ENCODE results near the gene CTSC. TPM values are rescaled to one million over a fixed set of nuclear protein-coding genes. Genes with fewer than 3 reads are reported as not detected.

The CTSC gene
- total RNA-seq: 10 to 100 TPM; 15.5 to 33.6 TPM

- Histone ChIP-seq H3K4me3 (peak within 1 kb of the TSS; percentile 74 to 89), H3K4me1 (peaks cover 0 to 10% of the 10 kb centered on the region in 2 donors), H3K36me3 (peaks cover 4% of the 10 kb centered on the region), H3K27ac (peak within 1 kb of the TSS; percentile 83 to 88), H3K27me3 (no peaks in the 10 kb centered on the region), H3K9me3 (no peaks in the 10 kb centered on the region)
- DNase-seq (ENCODE audit: low spot score): peak; percentile 95
- peak in 1 of 2 donors; percentile 21 for TF ChIP-seq CTCF (IDR thresholded peaks at IDR 0.05)
These were observed at the start of gene CTSC for GRCh38 chr11:88337181-88337986. Gene CTSC (minus strand): TSS chr11:88337736. CDS start chr11:88337672, 64 bp downstream.

GRCh38 chr11:88384669-88385005 lies 47.1 kb upstream of the CTSC start:
- no peaks in the 10 kb centered on the region for H3K36me3 ChIP-seq

GRCh38 chr11:88384004-88384668 lies 46.6 kb upstream of the CTSC start:
- Histone ChIP-seq H3K36me3 (no peaks in the 10 kb centered on the region), H3K9me3 (no peaks in the 10 kb centered on the region), H3K27ac (no peak overlapping the region), H3K4me3 (no peak overlapping the region), H3K27me3 (no peaks in the 10 kb centered on the region), H3K4me1 (no peaks in the 10 kb centered on the region)
- DNase-seq (ENCODE audit: low spot score): no peak
- no peak for TF ChIP-seq CTCF (IDR thresholded peaks at IDR 0.05)

More at GRCh38 chr11:88384669-88385005, 47.1 kb upstream of the CTSC start:
- no peak for DNase-seq (ENCODE audit: low spot score)
- Histone ChIP-seq H3K4me1 (no peaks in the 10 kb centered on the region), H3K9me3 (no peaks in the 10 kb centered on the region), H3K27me3 (no peaks in the 10 kb centered on the region), H3K27ac (no peak overlapping the region), H3K4me3 (no peak overlapping the region)
- TF ChIP-seq CTCF (IDR thresholded peaks at IDR 0.05): no peak

- Histone ChIP-seq H3K36me3 (no peaks in the 10 kb centered on the region), H3K9me3 (no peaks in the 10 kb centered on the region), H3K4me3 (no peak overlapping the region), H3K27me3 (no peaks in the 10 kb centered on the region), H3K4me1 (no peaks in the 10 kb centered on the region), H3K27ac (no peak overlapping the region)
- DNase-seq (ENCODE audit: low spot score): no peak
- no peak for TF ChIP-seq CTCF (IDR thresholded peaks at IDR 0.05)
These were observed 45.9 kb upstream of the CTSC start for GRCh38 chr11:88383447-88383846.

- no peak for TF ChIP-seq CTCF (IDR thresholded peaks at IDR 0.05)
- Histone ChIP-seq H3K27me3 (no peaks in the 10 kb centered on the region), H3K27ac (no peak overlapping the region), H3K4me3 (no peak overlapping the region), H3K36me3 (no peaks in the 10 kb centered on the region), H3K9me3 (no peaks in the 10 kb centered on the region), H3K4me1 (no peaks in the 10 kb centered on the region)
- DNase-seq (ENCODE audit: low spot score): no peak
These were observed 41.6 kb upstream of the CTSC start for GRCh38 chr11:88379130-88379529.

Data from right atrium auricular region (tissue), 2 donors.